D341Med (cell line): Measurements from ENCODE around the gene KBTBD12.
"Not testable (repeated sequence)": the region's sequence is repeated elsewhere in the genome, so short reads cannot be mapped to it uniquely, and the experiment has no call there.

Experiments used
- DNase-seq: peaks from one replicate; pipeline ENCODE4 v3.0.0; 2012; ENCODE audit warnings: low spot score

Gene KBTBD12

DNA sequence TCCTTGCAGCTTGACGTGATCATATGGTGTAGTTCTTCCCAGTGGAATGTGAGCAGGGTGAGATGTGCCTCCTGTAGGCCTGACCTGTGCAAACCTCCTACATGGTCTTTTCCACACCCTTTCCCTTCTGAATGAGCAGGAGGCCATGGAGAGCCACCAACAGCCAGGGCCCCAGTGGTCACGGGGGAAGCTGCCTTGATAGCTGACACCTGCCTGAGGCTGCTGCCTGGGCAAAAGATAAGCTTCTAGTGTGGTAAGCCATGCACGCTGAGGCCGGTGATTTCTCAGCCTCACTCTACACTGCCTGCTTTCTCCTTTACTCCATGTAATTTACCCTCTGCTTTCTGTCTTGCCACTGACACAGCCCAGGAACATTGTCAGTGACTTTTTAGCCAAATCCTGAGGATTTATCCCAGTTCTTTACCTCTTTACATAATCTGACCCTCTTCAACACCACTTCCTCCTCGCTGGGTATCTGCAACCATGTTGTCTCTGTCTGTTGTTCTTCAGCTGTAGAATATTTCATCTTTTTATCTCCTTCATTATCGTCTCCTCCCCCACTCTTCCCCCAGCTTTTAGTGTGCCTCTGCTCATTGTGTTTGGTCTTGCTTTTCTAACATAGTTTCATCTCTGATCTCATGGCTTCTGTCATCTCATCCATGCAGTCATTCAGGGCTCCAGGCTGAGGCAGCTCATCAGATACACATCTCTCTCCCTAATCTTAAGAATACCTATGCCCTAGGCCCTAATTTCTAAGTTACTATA is 11.2 kb upstream of the KBTBD12 start:
- DNase-seq, result no peak

DNA sequence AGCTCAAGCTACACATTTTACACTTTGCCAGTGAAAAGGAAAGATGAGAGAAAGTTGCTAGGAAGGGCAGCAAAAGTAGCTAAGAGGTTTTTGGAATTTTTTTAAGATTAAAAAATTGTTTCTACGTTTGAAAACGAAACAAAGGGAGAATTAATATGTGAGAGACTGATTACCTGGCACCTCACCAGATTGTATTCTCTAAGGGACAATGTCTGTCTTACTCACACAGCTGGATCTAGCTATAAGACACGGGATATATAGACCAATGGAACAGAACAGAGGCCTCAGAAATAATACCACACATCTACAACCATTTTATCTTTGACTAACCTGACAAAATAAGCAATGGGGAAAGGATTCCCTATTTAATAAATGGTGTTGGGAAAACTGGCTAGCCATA is 9.5 kb upstream of the KBTBD12 start:
- no peak for DNase-seq

DNA sequence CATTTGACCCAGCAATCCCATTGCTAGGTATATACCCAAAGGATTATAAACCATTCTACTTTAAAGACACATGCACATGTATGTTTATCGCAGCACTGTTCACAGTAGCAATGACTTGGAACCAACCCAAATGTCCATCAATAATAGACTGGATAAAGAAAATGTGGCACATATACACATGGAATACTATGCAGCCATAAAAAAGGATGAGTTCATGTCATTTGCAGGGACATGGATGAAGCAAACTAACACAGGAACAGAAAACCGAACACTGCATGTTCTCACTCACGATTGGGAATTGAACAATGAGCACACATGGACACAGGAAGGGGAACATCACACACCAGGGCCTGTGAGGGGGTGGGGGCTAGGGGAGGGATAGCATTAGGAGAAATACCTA is 8.4 kb upstream of the KBTBD12 start:
- DNase-seq, result not testable (repeated sequence)

GRCh38 chr3:127908202-127908601 is 6.8 kb upstream of the KBTBD12 start:
- no peak for DNase-seq

DNA sequence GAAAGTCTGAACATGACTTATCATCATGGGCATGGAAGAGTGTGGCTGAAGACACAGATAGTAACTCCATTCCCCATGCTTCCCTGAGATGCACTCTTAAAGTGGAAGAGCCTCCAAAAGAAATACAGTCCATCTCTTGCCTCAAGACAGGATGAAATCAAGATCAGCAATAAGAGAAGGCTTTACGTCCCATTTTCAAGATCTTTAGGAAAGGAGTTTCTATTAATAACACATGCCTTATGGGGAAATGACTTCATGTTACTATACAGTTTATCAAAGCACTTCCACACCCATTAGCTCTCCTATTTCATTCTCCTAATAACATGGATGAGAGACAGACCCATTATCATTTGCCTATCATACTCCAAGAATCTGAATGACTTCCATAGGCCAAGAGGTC is 6.1 kb upstream of the KBTBD12 start:
- DNase-seq, result no peak

DNA sequence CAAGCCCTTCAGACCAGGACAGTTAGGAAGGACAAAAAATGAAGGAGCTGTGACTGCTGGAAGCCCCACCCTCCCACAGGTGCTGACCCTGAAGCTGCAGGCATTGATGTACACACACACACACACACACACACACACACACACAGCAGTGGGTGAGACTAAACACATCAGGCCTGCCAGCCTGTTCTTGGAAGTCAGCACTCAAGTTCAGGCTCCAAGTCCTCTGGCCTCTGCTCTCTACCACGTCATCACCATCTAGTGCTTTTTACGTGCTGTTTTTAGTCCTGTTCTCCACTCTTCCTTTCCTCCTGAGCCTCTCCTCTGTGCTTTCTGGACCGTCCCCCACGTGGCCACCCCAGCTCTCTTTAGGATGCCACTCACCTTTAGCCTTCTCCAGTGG is 5.4 kb upstream of the KBTBD12 start:
- no peak for DNase-seq

- no peak for DNase-seq
Measured at GRCh38 chr3:127911421-127911931, 3.6 kb upstream of the KBTBD12 start.

GRCh38 chr3:127913841-127914240 is 1.2 kb upstream of the KBTBD12 start:
- not testable (repeated sequence) for DNase-seq

- DNase-seq, result no peak
Measured at GRCh38 chr3:127914584-127914983, 448 bp upstream of the KBTBD12 start.

GRCh38 chr3:127915937-127916493 is 983 bp downstream of the KBTBD12 start:
- no peak for DNase-seq

- no peak for DNase-seq
Measured at GRCh38 chr3:127920738-127921137, 5.7 kb downstream of the KBTBD12 start.

DNA sequence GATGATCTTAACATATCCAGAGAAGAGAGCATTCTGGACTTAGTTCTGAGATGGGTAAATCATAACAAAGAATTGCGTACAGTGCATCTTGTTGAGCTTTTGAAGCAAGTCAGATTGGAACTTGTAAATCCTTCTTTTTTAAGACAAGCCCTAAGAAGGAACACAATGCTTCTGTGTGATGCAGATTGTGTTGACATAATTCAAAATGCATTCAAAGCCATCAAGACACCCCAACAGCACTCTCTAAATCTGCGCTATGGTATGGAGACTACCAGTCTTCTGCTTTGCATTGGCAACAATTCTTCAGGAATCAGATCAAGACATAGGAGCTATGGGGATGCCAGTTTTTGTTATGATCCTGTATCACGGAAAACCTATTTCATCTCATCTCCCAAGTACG is 8.6 kb downstream of the KBTBD12 start:
- DNase-seq, result no peak

- no peak for DNase-seq
Measured at GRCh38 chr3:127925384-127925783, 10.4 kb downstream of the KBTBD12 start.

GRCh38 chr3:127927829-127928604 is 13.0 kb downstream of the KBTBD12 start:
- no peak for DNase-seq

DNA sequence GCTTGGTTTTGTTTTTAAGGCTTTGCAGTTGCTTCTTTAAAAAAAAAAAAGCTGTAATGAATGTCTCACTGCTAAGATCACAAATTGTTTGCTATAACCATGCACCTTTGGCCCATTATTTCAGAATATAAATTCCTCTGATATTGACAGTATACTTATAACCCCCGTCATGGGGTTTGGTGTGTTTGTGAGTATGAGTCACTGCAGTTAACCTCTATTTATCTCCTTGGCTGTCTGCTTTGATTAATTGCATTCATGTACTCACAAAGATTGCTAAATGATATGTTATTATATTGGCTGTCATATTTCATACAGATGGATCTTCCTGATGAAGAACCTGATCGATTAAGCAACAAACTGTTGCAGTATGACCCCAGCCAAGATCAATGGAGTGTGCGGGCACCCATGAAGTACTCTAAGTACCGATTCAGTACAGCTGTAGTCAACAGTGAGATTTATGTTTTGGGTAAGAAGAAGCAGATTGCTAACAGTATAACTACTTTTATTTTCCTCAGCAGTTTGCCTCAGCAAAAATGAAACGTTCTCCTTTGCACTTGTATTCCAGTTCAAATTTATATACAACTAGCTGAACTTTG is 14.9 kb downstream of the KBTBD12 start:
- no peak for DNase-seq

DNA sequence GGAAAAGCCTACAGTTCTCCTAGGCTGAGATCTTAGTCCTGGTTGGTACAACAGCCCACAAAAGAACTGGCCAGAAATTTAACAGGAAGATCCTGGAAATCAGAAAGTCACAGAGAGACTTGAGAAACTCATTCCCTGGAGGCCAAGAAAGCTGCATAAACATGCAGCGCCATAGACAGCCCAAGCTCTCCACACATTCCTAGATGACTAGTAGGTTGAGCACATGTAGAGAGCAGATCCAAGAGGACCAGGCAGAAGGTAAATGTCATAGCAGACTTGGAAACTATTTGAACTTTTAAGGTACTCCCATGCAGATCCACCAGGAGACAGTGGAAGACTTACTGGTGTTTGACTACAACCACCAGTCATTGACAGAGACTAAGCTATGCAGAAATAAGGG is 18.4 kb downstream of the KBTBD12 start:
- DNase-seq, result no peak

DNA sequence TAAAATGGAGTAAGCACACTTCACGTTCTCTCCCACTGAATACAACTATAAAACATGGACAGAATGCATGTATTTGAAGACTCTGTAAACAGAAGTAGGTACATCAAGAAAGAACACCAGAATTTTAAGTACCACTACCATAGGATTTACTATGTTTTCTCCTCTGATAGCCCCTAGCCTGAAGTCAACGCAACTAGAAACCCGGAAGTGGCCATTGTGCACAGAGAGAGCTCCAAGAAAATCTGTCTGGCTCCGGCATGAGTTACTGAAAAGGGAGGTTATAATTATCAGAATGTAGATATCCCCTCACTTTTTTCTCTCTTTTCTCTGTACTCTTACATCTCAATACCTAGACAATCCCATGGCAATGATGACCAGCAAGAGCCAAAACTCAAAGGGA is 23.8 kb downstream of the KBTBD12 start:
- no peak for DNase-seq

DNA sequence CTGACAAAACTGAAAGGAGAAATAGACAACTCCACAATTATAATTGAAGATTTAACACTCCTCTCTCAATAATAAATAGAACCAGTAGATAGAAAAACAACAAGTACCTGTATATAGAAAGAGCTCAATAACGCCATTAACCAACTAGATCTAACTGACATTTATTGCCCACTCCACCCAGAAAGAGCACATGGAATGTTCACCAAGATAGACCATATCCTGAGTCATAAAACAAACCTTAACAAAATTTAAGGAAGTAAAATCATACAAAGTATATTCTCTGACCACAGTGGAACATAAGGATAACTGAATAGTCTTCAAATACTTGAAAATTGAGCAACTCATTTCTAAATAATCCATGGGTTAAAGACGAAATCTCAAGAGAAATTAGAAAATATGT is 25.1 kb downstream of the KBTBD12 start:
- DNase-seq, result no peak

DNA sequence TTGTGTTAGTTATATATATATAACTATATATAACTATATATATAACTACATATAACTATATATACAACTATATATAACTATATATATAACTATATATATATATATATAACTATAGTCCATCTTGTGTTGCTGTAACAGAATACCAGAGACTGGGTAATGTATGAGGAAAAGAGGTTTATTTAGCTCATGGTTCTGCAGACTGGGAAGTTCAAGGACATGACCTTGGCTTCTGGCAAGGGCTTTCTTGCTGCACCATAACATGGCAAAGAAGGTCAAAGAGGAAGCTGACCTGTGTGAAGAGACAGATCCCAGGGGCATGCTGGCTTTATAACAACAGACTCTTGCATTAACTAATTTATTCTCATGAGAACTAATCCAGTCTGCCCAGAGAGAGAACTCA is 27.6 kb downstream of the KBTBD12 start:
- no peak for DNase-seq

GRCh38 chr3:127948211-127948610 is 33.2 kb downstream of the KBTBD12 start:
- no peak for DNase-seq

GRCh38 chr3:127949446-127950055 is 34.5 kb downstream of the KBTBD12 start:
- no peak for DNase-seq

GRCh38 chr3:127951276-127951675 is 36.2 kb downstream of the KBTBD12 start:
- DNase-seq, result no peak
